TTC549 (cell line): ENCODE data around the gene MLKL.
"Not testable (repeated sequence)": the region's sequence is repeated elsewhere in the genome, so short reads cannot be mapped to it uniquely, and the experiment has no call there.

Experiments used
- FAIRE-seq: peaks from 2 replicates; lab custom pipeline; 2012; peaks lifted over from hg19 to GRCh38; lab: Jason Lieb, UNC

MLKL gene

GRCh38 chr16:74731853-74732477 lies 31.3 kb upstream of the MLKL start:
- FAIRE-seq = no peak

GRCh38 chr16:74729783-74730683 lies 29.4 kb upstream of the MLKL start:
- FAIRE-seq = no peak

- no peak for FAIRE-seq
Measured at GRCh38 chr16:74727903-74728302, 27.2 kb upstream of the MLKL start.

DNA sequence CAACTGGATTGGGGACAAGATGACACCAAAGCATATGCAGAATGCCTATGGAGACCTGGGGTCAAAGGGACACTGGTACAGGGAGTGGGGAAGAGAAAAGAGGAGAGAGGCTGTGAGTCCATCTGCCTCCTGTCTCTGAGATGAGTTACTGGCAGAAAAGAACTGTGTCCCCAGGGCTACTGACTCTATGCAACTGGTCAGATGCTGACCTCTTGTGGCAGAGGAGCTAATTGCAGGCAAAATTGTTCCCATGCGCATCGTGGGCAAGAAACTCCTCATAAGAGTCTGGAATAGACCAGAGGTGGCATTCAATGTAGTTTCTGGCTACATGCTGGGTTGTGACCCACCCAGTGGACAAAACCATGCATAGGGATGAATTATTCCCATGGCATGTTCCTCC lies 26.1 kb upstream of the MLKL start:
- no peak for FAIRE-seq

DNA sequence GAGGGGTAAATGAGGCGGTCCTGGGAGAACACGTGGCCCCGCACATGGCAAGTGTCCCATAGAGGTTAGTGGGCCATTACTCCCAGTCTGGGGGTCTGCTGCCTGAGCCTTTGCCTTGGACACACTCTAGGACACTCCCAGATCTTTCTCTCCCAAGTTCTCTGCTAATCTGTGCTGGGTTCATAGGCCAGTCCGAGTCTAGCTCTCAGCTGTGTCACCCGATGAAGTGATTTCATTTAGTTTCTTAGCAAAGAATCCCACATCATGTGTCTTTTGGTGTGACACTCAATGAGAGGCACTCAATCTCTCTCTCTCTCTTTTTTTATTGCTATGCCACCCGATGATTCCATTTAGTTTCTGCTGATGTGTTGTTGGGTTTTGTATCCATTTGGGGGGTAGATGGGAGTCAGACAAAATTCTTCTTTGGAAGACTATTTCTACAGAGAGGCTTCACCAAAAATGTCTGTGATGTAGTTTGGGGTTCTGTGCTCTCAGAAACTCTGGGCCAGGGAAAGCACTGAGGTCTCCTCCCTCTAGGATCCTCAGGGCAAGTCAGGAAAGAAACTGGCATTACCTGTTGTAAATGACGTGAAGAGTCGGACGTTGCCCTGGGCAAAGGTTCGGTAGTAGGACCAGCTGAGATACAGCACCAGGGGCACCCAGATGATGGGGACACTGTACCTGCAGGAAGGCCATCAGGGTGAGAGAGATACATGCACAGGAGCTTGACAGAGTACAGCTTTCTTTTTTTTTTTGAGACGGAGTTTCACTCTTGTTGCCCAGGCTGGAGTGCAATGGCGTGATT lies 25.2 kb upstream of the MLKL start:
- no peak for FAIRE-seq

GRCh38 chr16:74724820-74725549 lies 24.3 kb upstream of the MLKL start:
- no peak for FAIRE-seq

DNA sequence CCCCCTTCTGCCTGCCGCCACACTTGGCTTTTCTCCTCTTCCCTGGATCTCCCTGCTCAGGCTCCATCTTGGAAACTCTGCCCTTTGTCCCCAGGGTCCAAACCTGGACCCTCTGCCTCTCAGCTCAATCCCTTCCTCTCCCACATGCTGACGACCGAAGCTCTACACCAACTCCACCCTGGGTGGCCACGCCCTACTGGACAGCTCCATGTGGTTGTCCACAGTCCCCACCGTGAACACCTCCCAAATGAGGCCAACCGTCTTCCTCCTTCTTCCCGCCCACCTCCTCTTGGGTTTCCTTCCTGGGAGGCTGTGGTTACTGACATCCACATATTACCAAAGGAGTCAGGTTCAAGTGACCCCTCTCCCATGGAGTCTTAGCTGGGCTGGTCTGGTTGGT lies 22.6 kb upstream of the MLKL start:
- no peak for FAIRE-seq

DNA sequence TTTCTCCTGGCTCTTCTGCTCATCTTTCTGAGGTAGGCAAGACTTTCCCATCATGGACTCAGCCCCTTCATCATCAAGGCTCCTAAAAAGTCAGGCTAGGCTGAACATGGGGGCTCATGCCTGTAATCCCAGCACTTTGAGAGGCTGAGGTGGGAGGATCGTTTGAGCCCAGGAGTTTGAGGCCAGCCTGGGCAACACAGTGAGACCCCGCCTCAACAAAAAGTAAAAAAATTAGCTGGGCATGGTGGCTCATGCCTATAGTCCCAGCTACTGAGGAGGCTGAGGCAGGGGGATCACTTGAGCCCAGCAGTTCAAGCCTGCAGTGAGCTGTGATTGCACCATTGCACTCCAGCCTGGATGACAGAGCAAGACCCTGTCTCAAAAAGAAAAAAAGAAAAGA lies 21.5 kb upstream of the MLKL start:
- FAIRE-seq = not testable (repeated sequence)

GRCh38 chr16:74721716-74722115 lies 21.1 kb upstream of the MLKL start:
- no peak for FAIRE-seq

DNA sequence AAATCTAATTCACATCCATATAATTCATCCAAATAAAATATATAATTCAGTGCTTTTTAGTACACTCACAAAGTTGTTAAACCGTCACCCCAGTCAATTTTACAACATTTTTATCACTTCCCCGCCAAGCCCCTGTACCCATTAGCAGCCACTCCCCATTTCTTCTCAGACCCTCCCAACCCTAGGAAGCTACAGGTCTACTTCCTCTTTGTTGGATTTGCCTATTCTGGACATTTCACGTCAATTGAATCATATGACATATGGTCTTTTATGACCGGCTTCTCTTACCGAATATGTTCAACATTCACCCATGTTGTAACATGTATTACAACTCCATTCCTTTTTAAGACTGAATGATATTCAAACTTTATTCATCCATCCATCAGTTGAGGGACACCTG lies 19.9 kb upstream of the MLKL start:
- no peak for FAIRE-seq

- no peak for FAIRE-seq
Measured at GRCh38 chr16:74718741-74719610, 18.3 kb upstream of the MLKL start.

- no peak for FAIRE-seq
Measured at GRCh38 chr16:74718140-74718539, 17.5 kb upstream of the MLKL start.

DNA sequence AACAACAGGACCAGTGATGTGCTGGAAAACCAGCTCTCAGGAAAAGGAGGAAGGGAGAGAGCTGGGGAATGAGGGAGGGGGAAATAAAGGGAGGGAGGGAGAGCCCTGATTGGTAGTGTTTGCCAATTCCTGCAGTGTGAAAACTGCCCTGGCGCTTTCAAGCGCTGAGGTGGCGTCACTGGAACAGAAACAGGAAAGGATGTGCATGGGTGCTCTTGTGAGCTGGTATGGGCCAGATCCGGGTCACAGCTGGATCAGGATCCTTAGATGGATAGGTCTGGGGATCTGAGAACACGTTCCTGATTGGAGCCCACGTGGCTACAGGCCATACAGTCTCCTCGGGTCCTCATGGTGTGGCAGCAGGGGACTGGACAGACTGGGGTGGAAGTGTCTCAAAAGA lies 16.7 kb upstream of the MLKL start:
- no peak for FAIRE-seq

GRCh38 chr16:74716355-74716754 lies 15.7 kb upstream of the MLKL start:
- no peak for FAIRE-seq

DNA sequence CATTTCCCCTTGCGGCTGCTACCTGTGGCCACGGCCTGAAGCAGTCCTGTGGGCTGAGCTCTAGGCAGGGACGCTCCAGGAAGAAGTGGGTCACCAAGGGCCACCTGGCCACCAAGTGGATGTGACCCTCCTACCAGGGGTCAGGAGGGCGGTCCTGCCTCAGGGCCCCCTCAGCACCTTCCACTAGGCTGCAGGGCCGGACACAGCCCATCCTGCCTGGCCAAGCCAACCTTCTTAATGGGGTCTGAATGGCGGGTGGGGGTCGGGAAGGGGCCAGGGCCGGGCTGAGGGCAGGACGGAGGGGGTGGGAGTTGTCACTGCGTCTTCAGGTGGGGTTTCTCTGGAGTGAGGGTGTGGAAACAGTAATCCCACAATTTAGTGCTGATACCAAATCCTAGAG lies 13.2 kb upstream of the MLKL start:
- no peak for FAIRE-seq

- no peak for FAIRE-seq
Measured at GRCh38 chr16:74713325-74713724, 12.7 kb upstream of the MLKL start.

- FAIRE-seq = no peak
Measured at GRCh38 chr16:74711938-74712337, 11.3 kb upstream of the MLKL start.

GRCh38 chr16:74710401-74710800 lies 9.7 kb upstream of the MLKL start:
- no peak for FAIRE-seq

- FAIRE-seq = peak; percentile 25
Measured at GRCh38 chr16:74709441-74709877, 8.8 kb upstream of the MLKL start.

- FAIRE-seq = no peak
Measured at GRCh38 chr16:74700116-74700437, 585 bp downstream of the MLKL start.

DNA sequence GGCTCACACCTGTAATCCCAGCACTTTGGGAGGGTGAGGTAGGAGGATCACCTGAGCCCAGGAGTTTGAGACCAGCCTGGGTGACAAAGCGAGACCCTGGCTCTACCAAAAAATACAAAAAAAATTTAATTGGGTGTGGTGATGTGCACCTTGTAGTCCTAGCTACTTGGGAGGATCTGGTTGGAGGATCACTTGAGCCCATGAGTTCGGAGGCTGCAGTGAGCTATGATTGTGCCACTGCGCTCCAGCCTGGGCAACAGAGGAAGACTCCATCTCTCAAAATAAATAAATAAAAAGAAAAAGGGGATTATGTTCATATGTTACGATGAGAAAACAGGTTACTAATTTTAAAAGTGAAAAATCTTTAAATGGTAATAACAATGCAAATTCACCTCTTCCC lies 996 bp downstream of the MLKL start:
- FAIRE-seq = no peak
